ENCODE data around the gene TIA1.
"Not testable (repeated sequence)": the region's sequence is repeated elsewhere in the genome, so short reads cannot be mapped to it uniquely, and the experiment has no call there.

Gene TIA1

GRCh38 chr2:70214953-70215549 lies 33.4 kb downstream of the TIA1 start:
- no peak for DNase-seq (ENCODE audit: low read depth in 3 of 3)

GRCh38 chr2:70214365-70214764 lies 34.1 kb downstream of the TIA1 start:
- no peak for DNase-seq (ENCODE audit: low read depth in 3 of 3)

- DNase-seq (ENCODE audit: low read depth in 3 of 3) = no peak
Measured at GRCh38 chr2:70212298-70212932, 36.0 kb downstream of the TIA1 start.

GRCh38 chr2:70211595-70211994 lies 36.8 kb downstream of the TIA1 start:
- DNase-seq (ENCODE audit: low read depth in 3 of 3) = no peak

GRCh38 chr2:70204452-70204851 lies 44.0 kb downstream of the TIA1 start:
- DNase-seq (ENCODE audit: low read depth in 3 of 3) = no peak

- no peak for DNase-seq (ENCODE audit: low read depth in 3 of 3)
Measured at GRCh38 chr2:70203086-70203485, 45.3 kb downstream of the TIA1 start.

- no peak for DNase-seq (ENCODE audit: low read depth in 3 of 3)
Measured at GRCh38 chr2:70202236-70202806, 46.1 kb downstream of the TIA1 start.

- DNase-seq (ENCODE audit: low read depth in 3 of 3) = no peak
Measured at GRCh38 chr2:70201831-70202230, 46.6 kb downstream of the TIA1 start.

GRCh38 chr2:70201225-70201768 lies 47.1 kb downstream of the TIA1 start:
- no peak for DNase-seq (ENCODE audit: low read depth in 3 of 3)

GRCh38 chr2:70199320-70199864 lies 49.0 kb downstream of the TIA1 start:
- DNase-seq (ENCODE audit: low read depth in 3 of 3) = no peak

- DNase-seq (ENCODE audit: low read depth in 3 of 3) = no peak
Measured at GRCh38 chr2:70192516-70192915, 55.9 kb downstream of the TIA1 start.

- no peak for DNase-seq (ENCODE audit: low read depth in 3 of 3)
Measured at GRCh38 chr2:70191244-70191735, 57.1 kb downstream of the TIA1 start.

GRCh38 chr2:70190418-70191243 lies 57.8 kb downstream of the TIA1 start, which contains the start of gene C2orf42:
TSS of gene C2orf42 (minus strand) at chr2:70191019. CDS start at chr2:70181985, 9,034 bp downstream.
- peak; percentile 93 to 97 (median 96) for DNase-seq (ENCODE audit: low read depth in 3 of 3)

GRCh38 chr2:70188460-70188859 lies 60.0 kb downstream of the TIA1 start:
- no peak for DNase-seq (ENCODE audit: low read depth in 3 of 3)

- DNase-seq (ENCODE audit: low read depth in 3 of 3) = not testable (repeated sequence)
Measured at GRCh38 chr2:70187170-70187569, 61.3 kb downstream of the TIA1 start.

- DNase-seq (ENCODE audit: low read depth in 3 of 3) = no peak
Measured at GRCh38 chr2:70182689-70183088, 65.7 kb downstream of the TIA1 start.

- DNase-seq (ENCODE audit: low read depth in 3 of 3) = no peak
Measured at GRCh38 chr2:70181363-70181956, 67.0 kb downstream of the TIA1 start.

- DNase-seq (ENCODE audit: low read depth in 3 of 3) = no peak
Measured at GRCh38 chr2:70173520-70173919, 74.9 kb downstream of the TIA1 start.

- not testable (repeated sequence) for DNase-seq (ENCODE audit: low read depth in 3 of 3)
Measured at GRCh38 chr2:70169654-70170245, 78.7 kb downstream of the TIA1 start.

GRCh38 chr2:70161069-70161534 lies 87.3 kb downstream of the TIA1 start:
- no peak for DNase-seq (ENCODE audit: low read depth in 3 of 3)

GRCh38 chr2:70160545-70160944 lies 87.9 kb downstream of the TIA1 start:
- DNase-seq (ENCODE audit: low read depth in 3 of 3) = no peak
